LNCAP (cell line): ENCODE results near the gene CAMTA1.

Source experiments
- CTCF ChIP-seq: fragments of 450-650 bp; IDR thresholded peaks from 2 replicates; pipeline ENCODE4 v1.5.1; 2017; ENCODE audit warnings: mild to moderate bottlenecking

CAMTA1 gene

GRCh38 chr1:6831366-6831765 is 46.1 kb downstream of the CAMTA1 start:
- TF ChIP-seq CTCF = no peak

GRCh38 chr1:6832531-6833188 is 47.4 kb downstream of the CAMTA1 start:
- no peak for TF ChIP-seq CTCF

GRCh38 chr1:6833804-6834203 is 48.5 kb downstream of the CAMTA1 start:
- no peak for TF ChIP-seq CTCF

- no peak for TF ChIP-seq CTCF
Measured at GRCh38 chr1:6834366-6834765, 49.1 kb downstream of the CAMTA1 start.

GRCh38 chr1:6835139-6835538 is 49.9 kb downstream of the CAMTA1 start:
- TF ChIP-seq CTCF = no peak

- no peak for TF ChIP-seq CTCF
Measured at GRCh38 chr1:6842301-6842700, 57.0 kb downstream of the CAMTA1 start.

- TF ChIP-seq CTCF = no peak
Measured at GRCh38 chr1:6848816-6849215, 63.6 kb downstream of the CAMTA1 start.

- no peak for TF ChIP-seq CTCF
Measured at GRCh38 chr1:6850537-6850936, 65.3 kb downstream of the CAMTA1 start.
